22Rv1 (cell line): Measurements from ENCODE around the gene LRWD1.

Experiments used
- H3K27ac ChIP-seq: fragments of 450-650 bp; 2 replicates; pipeline ENCODE4 v1.5.1; 2017
- CTCF ChIP-seq: fragments of 450-650 bp; IDR thresholded peaks from 2 replicates; pipeline ENCODE4 v1.5.1; 2017; ENCODE audit warnings: mild to moderate bottlenecking
- ZFX ChIP-seq: fragments of 450-650 bp; IDR thresholded peaks from 2 replicates; pipeline ENCODE4 v1.6.1; 2017; ENCODE audit warnings: antibody characterized with exemption, borderline replicate concordance

LRWD1 gene

DNA sequence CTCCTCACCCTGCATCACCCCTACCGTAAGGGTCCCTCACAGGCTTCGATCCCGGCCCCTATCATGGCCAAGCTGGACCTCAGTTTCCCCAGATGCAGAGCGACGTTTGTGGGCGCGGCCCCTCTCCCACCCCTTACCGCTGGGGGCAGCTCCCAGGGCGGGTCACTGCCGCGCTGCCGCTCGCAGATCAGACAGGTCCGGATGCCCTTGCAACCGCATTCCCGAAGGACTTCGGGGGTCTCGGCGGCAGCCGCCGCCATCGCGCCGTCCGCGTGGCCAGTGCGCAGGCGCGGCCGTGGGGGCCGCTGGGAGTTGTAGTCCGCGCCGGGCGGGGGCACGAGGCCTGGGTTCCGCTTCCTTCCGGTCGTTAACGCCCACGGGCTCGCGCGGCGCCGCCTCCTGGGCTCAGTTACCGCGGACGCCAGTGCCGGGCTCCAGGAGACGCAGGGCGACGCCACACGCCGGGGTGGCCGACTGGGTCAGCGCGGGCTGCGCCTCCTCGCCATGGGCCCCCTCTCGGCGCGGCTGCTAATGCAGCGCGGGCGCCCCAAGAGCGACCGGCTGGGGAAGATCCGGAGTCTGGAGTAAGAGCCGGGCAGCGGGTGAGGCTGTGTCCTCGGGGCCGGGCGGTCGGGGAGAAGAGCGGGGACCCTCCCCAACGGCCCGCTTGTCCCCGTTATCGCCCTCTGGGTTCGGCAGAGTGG is at the start of gene LRWD1, which contains the start of gene ALKBH4:
Gene LRWD1 (plus strand): TSS at position 408 of the 704 bp plus-strand sequence. CDS start 97 bp downstream, at position 505.
Gene ALKBH4 (minus strand): TSS at position 287 of the 704 bp plus-strand sequence. CDS start 27 bp downstream, at position 260.
- peak within 1 kb of the TSS; percentile 67 for H3K27ac ChIP-seq
- TF ChIP-seq CTCF (peak; percentile 38), ZFX (no peak)

DNA sequence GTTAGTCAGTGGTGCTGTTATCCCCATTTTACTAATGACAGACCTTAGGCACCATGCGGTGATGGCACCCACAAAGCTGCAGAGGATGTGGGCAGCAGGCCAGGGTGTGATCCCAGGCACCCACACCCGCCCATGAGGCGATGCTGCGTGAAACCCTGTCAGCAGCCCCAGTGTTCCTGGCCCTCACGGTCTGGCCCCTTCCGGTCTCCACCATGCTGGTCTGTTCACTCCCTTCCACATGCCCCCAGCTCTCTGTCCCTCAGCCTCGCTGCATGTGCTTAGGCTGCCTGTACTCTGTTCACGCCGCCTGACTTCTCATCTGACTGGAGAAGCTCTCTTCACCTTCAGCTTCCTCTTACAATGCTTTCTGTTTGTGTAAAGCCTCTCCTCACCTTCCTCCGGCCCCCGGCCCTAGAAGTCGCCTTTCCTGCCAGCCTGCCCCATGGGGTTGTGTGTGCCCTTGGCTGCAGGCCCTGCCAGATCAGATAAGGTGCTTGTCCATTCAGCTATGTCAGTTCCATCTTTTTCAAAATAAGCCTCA is 49.0 kb upstream of the LRWD1 start:
- no peak overlapping the region for H3K27ac ChIP-seq
- TF ChIP-seq ZFX (no peak), CTCF (no peak)

DNA sequence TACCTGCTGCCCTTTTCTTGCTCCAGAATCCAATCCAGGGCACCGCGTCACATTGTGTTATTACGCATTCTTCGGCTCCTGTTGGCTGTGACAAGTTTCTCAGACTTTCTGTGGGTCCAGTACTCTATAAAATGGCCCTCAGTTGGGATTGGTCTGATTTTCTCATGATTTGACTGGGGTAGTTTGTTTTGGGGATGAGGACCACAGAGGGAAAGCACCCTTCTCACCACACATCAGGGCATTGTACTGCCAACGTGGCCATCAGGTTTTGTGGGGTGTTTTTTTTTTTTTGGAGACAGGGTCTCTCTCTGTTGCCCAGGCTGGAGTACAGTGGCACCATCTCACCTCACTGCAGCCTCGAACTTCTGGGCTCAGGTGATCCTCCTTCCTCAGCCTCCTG is 48.4 kb upstream of the LRWD1 start:
- H3K27ac ChIP-seq: no peak overlapping the region
- TF ChIP-seq ZFX (no peak), CTCF (no peak)

DNA sequence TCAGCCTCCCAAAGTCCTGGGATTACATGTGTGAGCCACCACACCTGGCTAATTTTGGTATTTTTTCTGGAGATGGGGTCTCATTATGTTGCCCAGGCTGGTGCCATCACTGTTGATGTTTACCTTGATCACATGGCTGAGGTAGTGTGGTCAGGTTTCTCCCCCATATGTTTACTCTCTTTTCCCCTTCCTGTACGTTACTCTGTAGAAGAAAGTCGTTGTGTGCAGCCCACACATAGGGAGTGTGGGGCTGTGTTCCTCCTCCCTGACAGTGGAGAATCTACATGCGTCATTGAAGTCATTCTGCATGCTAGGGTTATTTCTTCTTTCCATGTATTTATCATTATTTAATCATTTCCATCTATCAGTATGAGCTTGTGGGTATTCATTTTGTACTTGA is 47.7 kb upstream of the LRWD1 start:
- no peak overlapping the region for H3K27ac ChIP-seq
- TF ChIP-seq CTCF (no peak), ZFX (no peak)

GRCh38 chr7:102418592-102418991 is 46.2 kb upstream of the LRWD1 start:
- H3K27ac ChIP-seq: no peak overlapping the region

GRCh38 chr7:102421706-102422240 is 43.0 kb upstream of the LRWD1 start:
- H3K27ac ChIP-seq: no peak overlapping the region
- TF ChIP-seq ZFX: no peak
- no peak for TF ChIP-seq CTCF

More at GRCh38 chr7:102418592-102418991, 46.2 kb upstream of the LRWD1 start:
- TF ChIP-seq CTCF (no peak), ZFX (no peak)

DNA sequence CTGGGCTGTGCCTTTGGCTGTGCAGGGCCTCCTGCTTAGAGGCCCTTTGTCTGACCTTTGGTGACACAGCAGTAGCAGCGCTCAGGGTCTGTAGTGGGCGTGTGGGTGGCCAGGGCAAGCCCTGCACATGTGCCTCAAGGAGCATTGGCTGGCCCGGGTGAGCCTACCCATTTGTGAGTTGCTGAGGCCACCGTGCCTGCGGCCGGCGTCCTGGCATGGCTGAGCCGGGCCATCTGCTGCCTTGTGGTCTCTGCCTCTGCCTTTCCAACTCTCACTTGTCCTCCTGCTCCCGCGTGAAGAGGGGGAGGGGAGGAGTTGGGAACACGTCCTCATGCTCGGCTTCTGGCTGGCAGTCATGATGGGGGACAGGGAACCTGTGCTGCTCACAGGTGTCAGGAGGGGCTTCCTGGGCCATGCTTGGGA is 40.6 kb upstream of the LRWD1 start:
- no peak for TF ChIP-seq CTCF
- no peak for TF ChIP-seq ZFX
- H3K27ac ChIP-seq: no peak overlapping the region
